Right renal cortex interstitium (tissue), 3 donors: ENCODE data around the gene CENPW. TPM values are rescaled to one million over a fixed set of nuclear protein-coding genes. Genes with fewer than 3 reads are reported as not detected.

Experiments
- DNase-seq, 3 donors: peaks; one replicate each; pipeline ENCODE4 v3.0.0-alpha.2; 2013; ENCODE audit warnings: low read depth in 3 of 3, low spot score in 2 of 3
- polyA plus RNA-seq, 3 donors: library from polyadenylated mRNA; unstranded; fragments of 120-200 nt; gene quantifications; one replicate each; pipeline ENCODE4 v1.2.1, GENCODE V29; 2013; ENCODE audit not compliant: insufficient read length in 3 of 3

Gene CENPW
- polyA plus RNA-seq, 3 donors, result 27.0 to 33.5 (median 31.5) TPM

DNA sequence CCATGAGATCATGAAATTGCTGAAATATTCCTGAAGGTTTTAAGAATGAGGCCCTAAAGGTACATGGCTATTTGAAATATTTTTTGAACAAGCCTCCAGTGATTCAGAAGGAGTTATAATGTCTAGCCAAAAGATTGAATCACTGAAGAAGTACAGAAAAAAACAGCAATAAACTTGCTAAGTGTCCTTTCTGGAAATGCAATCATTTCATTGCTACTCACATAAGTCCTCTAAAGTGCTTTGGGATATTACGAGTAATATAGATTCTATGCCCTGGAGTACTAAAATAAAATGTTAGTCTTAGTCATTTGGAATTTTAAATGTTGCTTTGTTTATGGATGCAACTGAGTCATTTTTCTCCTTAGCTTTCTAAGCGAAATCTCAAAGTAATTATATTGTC lies 32.7 kb downstream of the CENPW start:
- DNase-seq, result no peak

DNA sequence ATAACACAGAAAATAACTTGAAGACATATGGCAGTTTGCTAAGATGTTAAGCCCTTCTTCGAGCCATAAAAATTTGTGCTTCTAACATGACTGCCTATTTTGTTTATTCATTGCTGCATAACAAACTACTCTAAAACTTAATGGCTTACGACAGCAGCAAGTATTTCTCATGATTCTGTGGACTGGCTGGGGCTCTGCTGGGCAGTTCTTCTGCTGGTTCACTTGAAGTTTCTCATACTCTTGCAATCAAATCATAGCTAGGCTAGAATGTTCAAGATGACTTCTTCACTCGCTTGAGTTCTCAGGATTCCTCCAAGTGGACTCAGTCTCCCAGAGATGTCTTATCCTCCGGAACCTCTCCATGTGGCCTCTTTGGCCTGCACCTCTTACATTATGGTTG lies 33.4 kb downstream of the CENPW start:
- DNase-seq, result no peak

DNA sequence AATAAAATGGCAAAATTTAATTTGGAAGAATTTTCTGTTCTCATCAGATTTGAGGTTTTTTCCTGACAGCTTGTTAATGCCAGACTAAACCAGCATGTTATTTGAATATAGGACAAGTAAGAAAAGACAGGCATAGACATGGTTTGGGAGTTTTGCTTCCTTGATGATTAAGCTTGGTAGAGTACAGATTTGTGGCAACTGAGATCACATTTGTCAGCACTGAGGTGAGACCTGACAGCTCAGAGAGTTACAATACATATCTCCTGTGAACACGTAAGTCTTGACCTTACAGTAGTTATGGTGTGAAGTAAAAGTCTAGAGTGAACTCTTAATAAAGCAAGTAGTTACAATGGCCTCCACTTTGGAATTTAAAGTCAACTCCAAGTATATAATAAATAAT lies 34.5 kb downstream of the CENPW start:
- no peak for DNase-seq

DNA sequence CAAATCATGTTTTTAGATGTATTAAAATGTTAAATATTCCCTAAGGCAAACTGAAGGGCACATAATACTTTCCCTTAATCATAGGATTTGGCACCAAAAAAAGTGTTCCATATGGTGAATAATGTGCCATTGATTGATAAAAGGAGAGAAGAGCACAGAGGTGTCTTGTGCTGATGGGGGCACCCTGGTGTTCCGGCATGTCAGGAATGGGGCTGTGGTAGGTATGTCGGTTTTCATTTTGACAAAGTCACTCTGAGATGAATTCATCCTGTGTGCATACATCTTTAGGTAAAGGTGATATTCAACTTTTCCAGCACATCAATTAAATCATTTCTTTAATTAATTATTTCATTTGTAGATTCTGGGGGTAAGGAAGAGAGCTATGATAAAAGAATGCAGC lies 36.8 kb downstream of the CENPW start:
- DNase-seq, result no peak

DNA sequence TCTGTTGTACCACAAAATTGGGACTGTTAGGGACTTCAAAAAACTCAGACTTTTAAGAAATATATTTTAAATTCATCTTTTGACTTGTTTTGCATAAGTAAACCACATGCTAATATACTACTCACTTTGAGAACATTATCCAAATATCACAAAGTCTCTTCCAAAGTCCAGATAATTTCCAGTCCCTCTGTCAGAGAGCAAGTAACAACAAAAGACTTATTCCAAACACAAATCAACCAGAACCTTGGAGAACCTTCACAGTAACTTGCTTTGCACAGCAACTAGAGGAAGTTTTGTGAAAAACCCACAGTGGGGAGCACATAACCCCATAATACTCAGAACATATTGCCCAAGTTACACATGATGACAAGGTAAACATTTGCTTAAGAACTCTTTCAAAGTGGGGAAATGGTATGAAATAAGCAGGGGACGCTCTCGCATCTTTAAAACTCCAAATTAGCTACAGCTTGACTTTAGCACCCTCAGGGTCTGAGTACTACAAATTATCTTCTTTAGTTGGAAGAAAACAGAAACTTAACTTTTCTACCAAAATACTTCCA lies 37.8 kb downstream of the CENPW start:
- no peak for DNase-seq

GRCh38 chr6:126380072-126380583 lies 40.2 kb downstream of the CENPW start:
- DNase-seq, result no peak

GRCh38 chr6:126381498-126381897 lies 41.6 kb downstream of the CENPW start:
- no peak for DNase-seq

DNA sequence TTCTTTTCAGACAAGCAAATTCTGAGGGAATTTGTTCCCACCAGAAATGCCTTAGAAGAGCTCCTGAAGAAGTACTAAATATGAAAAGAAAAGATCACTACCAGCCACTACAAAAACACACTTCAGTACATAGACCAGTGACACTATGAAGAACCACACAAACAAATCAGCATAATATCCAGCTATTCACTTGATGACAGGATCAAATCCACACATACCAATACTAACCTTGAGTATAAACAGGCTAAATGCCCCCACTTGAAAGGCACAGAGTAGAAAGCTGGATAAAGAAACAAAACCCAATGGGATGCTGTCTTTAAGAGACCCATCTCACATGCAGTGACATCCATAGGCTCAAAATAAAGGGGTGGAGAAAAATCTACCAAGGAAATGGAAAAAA lies 43.3 kb downstream of the CENPW start:
- no peak for DNase-seq

DNA sequence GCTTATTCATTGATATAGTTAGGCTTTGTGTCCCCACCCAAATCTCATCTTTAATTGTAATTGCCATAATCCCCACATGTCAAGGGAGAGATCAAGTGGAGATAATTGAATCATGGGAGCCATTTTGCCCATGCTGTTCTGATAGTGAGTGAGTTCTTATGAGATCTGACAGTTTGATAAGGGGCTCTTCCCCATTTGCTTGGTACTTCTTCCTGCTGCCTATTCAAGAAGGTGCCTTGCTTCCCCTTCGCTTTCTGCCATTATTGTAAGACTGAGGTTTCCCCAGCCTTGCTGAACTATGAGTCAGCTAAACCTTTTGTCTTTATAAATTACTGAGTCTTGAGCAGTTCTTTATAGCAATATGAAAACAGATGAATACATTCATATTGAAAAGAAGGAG lies 45.6 kb downstream of the CENPW start:
- DNase-seq, result no peak

DNA sequence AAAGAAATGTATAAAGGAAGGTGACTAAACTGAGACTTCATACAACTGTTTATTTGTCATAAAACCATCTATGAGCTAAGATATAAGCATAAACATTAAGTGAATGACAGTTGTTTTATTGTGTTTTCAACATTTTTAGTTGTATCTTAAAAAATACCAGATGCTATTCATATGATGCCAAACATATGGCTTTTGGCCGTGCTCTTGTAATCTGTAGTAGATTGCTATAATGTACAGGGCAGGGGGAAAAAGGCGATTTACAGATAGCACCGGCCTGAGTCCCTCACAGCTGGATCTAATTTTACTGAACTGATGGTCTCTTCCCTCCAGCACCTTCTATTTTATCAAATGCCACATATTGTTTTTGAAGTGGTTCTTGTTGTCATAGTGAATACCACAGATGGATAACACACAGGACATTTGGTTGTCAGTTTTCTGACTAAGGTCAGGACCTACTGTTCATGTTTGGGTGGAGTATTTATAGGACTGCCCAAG lies 48.2 kb downstream of the CENPW start:
- no peak for DNase-seq

GRCh38 chr6:126396131-126396530 lies 56.2 kb downstream of the CENPW start:
- no peak for DNase-seq
